Neural cell (in vitro differentiated cells): ENCODE measurements around the gene CDCA5. TPM values are rescaled to one million over a fixed set of nuclear protein-coding genes. Genes with fewer than 3 reads are reported as not detected.
A peak's percentile ranks its signal among the peaks of the same experiment; 100 is the strongest.

Experiments
- H2AFZ ChIP-seq: fragments of 200-600, 300-800 bp; sonication (generic), shearing (Covaris generic); 2 replicates; pipeline ENCODE4 v1.6.0; 2014; ENCODE audit warnings: low read depth, mild to moderate bottlenecking, antibody characterized with exemption, low read length, moderate library complexity
- H3F3A ChIP-seq: fragments of 200-600 bp; shearing (Covaris generic); 2 replicates; pipeline ENCODE4 v1.6.1; 2016; ENCODE audit warnings: mild to moderate bottlenecking, moderate library complexity, mixed read lengths, antibody characterized with exemption, low read length; ENCODE audit not compliant: insufficient read depth, poor library complexity, severe bottlenecking
- H3K27ac ChIP-seq: fragments of 200-600, 300-800 bp; sonication (generic), shearing (Covaris generic); 2 replicates; pipeline ENCODE4 v1.5.1; 2014; ENCODE audit warnings: mild to moderate bottlenecking, low read length, moderate library complexity
- H3K27me3 ChIP-seq: fragments of 300-800, 200-600 bp; sonication (generic), shearing (Covaris generic); 2 replicates; pipeline ENCODE4 v1.6.0; 2014; ENCODE audit warnings: mild to moderate bottlenecking, low read depth, low read length, moderate library complexity; ENCODE audit not compliant: insufficient read depth
- H3K36me3 ChIP-seq: fragments of 300-800, 200-600 bp; sonication (generic), shearing (Covaris generic); 2 replicates; pipeline ENCODE4 v1.5.1; 2014; ENCODE audit warnings: mild to moderate bottlenecking, antibody characterized with exemption, low read length, moderate library complexity; ENCODE audit not compliant: insufficient read depth
- H3K4me2 ChIP-seq: fragments of 300-800, 200-600 bp; sonication (generic), shearing (Covaris generic); 2 replicates; pipeline ENCODE4 v1.6.0; 2014; ENCODE audit warnings: mild to moderate bottlenecking, low read length
- H3K4me3 ChIP-seq: fragments of 300-800, 200-600 bp; sonication (generic), shearing (Covaris generic); 2 replicates; pipeline ENCODE4 v1.5.1; 2014; ENCODE audit warnings: mild to moderate bottlenecking, low read length, moderate library complexity
- H3K79me2 ChIP-seq: fragments of 200-600 bp; shearing (Covaris generic); replicated peaks from 2 replicates; pipeline ENCODE4 v1.6.0; 2014; ENCODE audit warnings: mild to moderate bottlenecking, low read length, moderate library complexity; ENCODE audit not compliant: insufficient read depth
- H3K9ac ChIP-seq: fragments of 300-800, 200-600 bp; sonication (generic), shearing (Covaris generic); 2 replicates; pipeline ENCODE4 v1.6.1; 2016; ENCODE audit warnings: mild to moderate bottlenecking, low read length, mixed read lengths
- H3K9me2 ChIP-seq: fragments of 200-600 bp; shearing (Covaris generic); 2 replicates; pipeline ENCODE4 v1.6.1; 2016; ENCODE audit warnings: mild to moderate bottlenecking, low read length, mixed read lengths; ENCODE audit not compliant: insufficient read depth
- H3K9me3 ChIP-seq: fragments of 200-600, 300-800 bp; sonication (generic), shearing (Covaris generic); 2 replicates; pipeline ENCODE4 v1.6.1; 2016; ENCODE audit warnings: mild to moderate bottlenecking, mixed run types, low read length, moderate library complexity, mixed read lengths
- H4K20me1 ChIP-seq: fragments of 200-600 bp; shearing (Covaris generic); 2 replicates; pipeline ENCODE4 v1.6.1; 2016; ENCODE audit warnings: mild to moderate bottlenecking, mixed run types; ENCODE audit not compliant: insufficient read depth
- CTCF ChIP-seq: fragments of 450-650 bp; IDR thresholded peaks from 2 replicates; pipeline ENCODE4 v1.5.1; 2014; ENCODE audit warnings: antibody characterized with exemption, mild to moderate bottlenecking, moderate library complexity; ENCODE audit not compliant: poor library complexity, severe bottlenecking
- EP300 ChIP-seq: fragments of 450-650 bp; conservative IDR thresholded peaks from 2 replicates; pipeline ENCODE4 v1.6.1; 2014; ENCODE audit warnings: antibody characterized with exemption, mild to moderate bottlenecking, moderate library complexity; ENCODE audit not compliant: poor library complexity, severe bottlenecking
- EZH2 ChIP-seq: fragments of 200-600, 300-800 bp; shearing (Covaris generic), sonication (generic); IDR thresholded peaks from 2 replicates; pipeline ENCODE4 v1.6.1; 2014; ENCODE audit warnings: antibody characterized with exemption, low read length, borderline replicate concordance, mild to moderate bottlenecking; ENCODE audit not compliant: insufficient read depth, poor library complexity, severe bottlenecking
- MXI1 ChIP-seq: fragments of 450-650 bp; conservative IDR thresholded peaks from 2 replicates; pipeline ENCODE4 v1.6.1; 2014; ENCODE audit warnings: antibody characterized with exemption, mild to moderate bottlenecking; ENCODE audit not compliant: poor library complexity, severe bottlenecking
- POLR2AphosphoS5 ChIP-seq: IDR thresholded peaks from 2 replicates; pipeline ENCODE4 v1.6.1; 2012
- RAD21 ChIP-seq: fragments of 450-650 bp; conservative IDR thresholded peaks from 2 replicates; pipeline ENCODE4 v1.6.1; 2014; ENCODE audit warnings: antibody characterized with exemption, mild to moderate bottlenecking, moderate library complexity
- REST ChIP-seq: IDR thresholded peaks from 2 replicates; pipeline ENCODE4 v1.6.1; 2012; ENCODE audit warnings: borderline replicate concordance
- SMC3 ChIP-seq: fragments of 450-650 bp; conservative IDR thresholded peaks from 2 replicates; pipeline ENCODE4 v1.6.1; 2014; ENCODE audit warnings: antibody characterized with exemption, mild to moderate bottlenecking, moderate library complexity; ENCODE audit not compliant: poor library complexity
- TAF1 ChIP-seq: IDR thresholded peaks from 2 replicates; pipeline ENCODE4 v1.6.1; 2012; ENCODE audit warnings: low read depth
- polyA plus RNA-seq: library from polyadenylated mRNA; depleted of rRNA; stranded (reverse); fragments of >200 nt; gene quantifications from 2 replicates; pipeline ENCODE4 v1.2.3, GENCODE V29; 2014

The CDCA5 gene
- polyA plus RNA-seq, 1 donor from 2014 or later, result 2.3 TPM

GRCh38 chr11:65078151-65078550 lies 5.7 kb downstream of the CDCA5 start:
- peaks cover 6% of the 10 kb centered on the region for H3K79me2 ChIP-seq
- no peaks in the 10 kb centered on the region for H3F3A ChIP-seq
- H3K9ac ChIP-seq, result no peak overlapping the region
- H3K9me2 ChIP-seq, result no peaks in the 10 kb centered on the region
- H3K27me3 ChIP-seq, result no peaks in the 10 kb centered on the region
- no peak overlapping the region for H3K4me3 ChIP-seq
- no peaks in the 10 kb centered on the region for H3K9me3 ChIP-seq
- no peaks in the 10 kb centered on the region for H4K20me1 ChIP-seq
- no peak overlapping the region for H3K4me2 ChIP-seq
- H2AFZ ChIP-seq, result no peak overlapping the region
- H3K36me3 ChIP-seq, result no peaks in the 10 kb centered on the region
- H3K27ac ChIP-seq, result no peak overlapping the region
- peak; percentile 34 for TF ChIP-seq SMC3
- no peak for TF ChIP-seq POLR2AphosphoS5
- TF ChIP-seq CTCF, result peak; percentile 36
- TF ChIP-seq REST, result no peak
- TF ChIP-seq MXI1, result no peak
- TF ChIP-seq RAD21, result no peak
- TF ChIP-seq EP300, result no peak
- no peak for TF ChIP-seq TAF1
- no peak for TF ChIP-seq EZH2

GRCh38 chr11:65077451-65077850 lies 6.4 kb downstream of the CDCA5 start:
- H3K36me3 ChIP-seq, result no peaks in the 10 kb centered on the region
- no peaks in the 10 kb centered on the region for H3K27me3 ChIP-seq
- H3K4me3 ChIP-seq, result no peak overlapping the region
- H2AFZ ChIP-seq, result no peak overlapping the region
- TF ChIP-seq CTCF (no peak), TAF1 (no peak), EP300 (no peak), REST (no peak), POLR2AphosphoS5 (no peak), SMC3 (no peak), EZH2 (no peak), RAD21 (no peak), MXI1 (no peak)
- H3K9me3 ChIP-seq, result no peaks in the 10 kb centered on the region
- H4K20me1 ChIP-seq, result no peaks in the 10 kb centered on the region
- no peaks in the 10 kb centered on the region for H3K79me2 ChIP-seq
- no peaks in the 10 kb centered on the region for H3F3A ChIP-seq
- H3K9me2 ChIP-seq, result no peaks in the 10 kb centered on the region
- no peak overlapping the region for H3K27ac ChIP-seq
- no peak overlapping the region for H3K4me2 ChIP-seq
- no peak overlapping the region for H3K9ac ChIP-seq
